Nephron (organoid): Measurements from ENCODE around the gene SYT1.

ENCODE experiments used
- H3K27ac Mint-ChIP-seq, 3 experiments: 2 replicates each; pipeline ENCODE4 v1.8.0; 2020; ENCODE audit warnings: mixed read lengths in 3 of 3, mild to moderate bottlenecking in 2 of 3, moderate library complexity in 1 of 3
- H3K27me3 Mint-ChIP-seq: 2 replicates; pipeline ENCODE4 v1.8.0; 2021; ENCODE audit warnings: low read depth, mild to moderate bottlenecking, moderate library complexity, mixed read lengths
- H3K36me3 Mint-ChIP-seq: 2 replicates; pipeline ENCODE4 v1.8.0; 2020; ENCODE audit warnings: low read depth, mixed read lengths
- H3K4me1 Mint-ChIP-seq: 2 replicates; pipeline ENCODE4 v1.8.0; 2020; ENCODE audit warnings: mixed read lengths
- H3K4me3 Mint-ChIP-seq, 3 experiments: 2 replicates each; pipeline ENCODE4 v1.8.0; 2020; ENCODE audit warnings: mild to moderate bottlenecking in 3 of 3, mixed read lengths in 3 of 3, moderate library complexity in 2 of 3
- H3K9me3 Mint-ChIP-seq: 2 replicates; pipeline ENCODE4 v1.8.0; 2020; ENCODE audit warnings: mixed read lengths
- CTCF ChIP-seq, 3 experiments: fragments of 200-600 bp; sonication (generic); IDR thresholded peaks; one replicate each; pipeline ENCODE4 v1.5.0; 2021; ENCODE audit warnings: antibody characterized with exemption in 3 of 3; ENCODE audit not compliant: unreplicated experiment in 3 of 3

SYT1 gene

DNA sequence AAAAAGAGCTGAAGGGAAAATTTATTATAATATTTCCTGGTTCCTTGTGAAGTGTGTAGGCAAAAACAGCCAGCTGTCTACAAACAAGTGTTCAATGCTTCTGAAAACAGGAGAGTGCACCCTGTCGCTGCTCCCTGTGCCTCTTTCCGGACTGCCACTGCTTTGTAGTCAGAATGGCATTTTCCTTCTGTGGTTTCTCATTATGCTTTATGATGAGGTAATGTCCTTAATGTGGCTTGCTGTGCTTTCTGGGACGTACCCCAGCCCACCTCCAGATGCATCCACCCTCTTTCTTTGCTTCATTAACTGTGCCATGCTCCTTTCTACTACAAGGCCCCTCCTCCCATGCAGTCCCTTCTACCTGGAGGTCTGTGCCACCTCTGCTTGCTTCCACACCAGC is 148.1 kb downstream of the SYT1 start:
- Mint-ChIP-seq H3K9me3 (peaks cover 3% of the 10 kb centered on the region), H3K36me3 (peaks cover 10% of the 10 kb centered on the region), H3K27me3 (no peaks in the 10 kb centered on the region), H3K4me3 (no peak overlapping the region), H3K4me1 (peaks cover 11% of the 10 kb centered on the region), H3K27ac (no peak overlapping the region)
- TF ChIP-seq CTCF (IDR thresholded peaks at IDR 0.05; ENCODE audit: unreplicated experiment in 3 of 3) = no peak

DNA sequence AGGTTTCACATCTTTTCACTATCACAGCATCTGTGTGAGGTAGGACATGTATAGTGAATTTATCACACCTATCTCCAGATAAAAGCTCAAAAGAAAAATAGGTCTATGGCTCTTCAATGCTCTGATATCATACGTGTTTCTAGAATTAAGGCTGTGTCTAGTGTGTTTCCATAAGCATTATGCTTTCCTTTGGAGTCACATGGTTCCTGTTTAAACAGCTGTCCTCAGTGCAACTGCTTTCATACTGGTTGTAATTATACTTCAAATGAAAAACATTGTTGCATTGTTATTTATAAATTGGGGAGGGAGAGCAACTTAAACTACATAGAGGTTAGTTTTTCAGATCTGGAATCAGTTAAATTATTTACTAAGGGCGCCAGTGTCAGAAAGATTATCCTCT is 151.6 kb downstream of the SYT1 start:
- H3K27me3 Mint-ChIP-seq = no peaks in the 10 kb centered on the region
- TF ChIP-seq CTCF (IDR thresholded peaks at IDR 0.05; ENCODE audit: unreplicated experiment in 3 of 3) = no peak
- peak overlapping the region; percentile 14 to 74 (median 55) for H3K27ac Mint-ChIP-seq
- H3K4me3 Mint-ChIP-seq = no peak overlapping the region
- peaks cover 11% of the 10 kb centered on the region for H3K4me1 Mint-ChIP-seq
- H3K36me3 Mint-ChIP-seq = peaks cover 8% of the 10 kb centered on the region
- peaks cover 5% of the 10 kb centered on the region for H3K9me3 Mint-ChIP-seq

DNA sequence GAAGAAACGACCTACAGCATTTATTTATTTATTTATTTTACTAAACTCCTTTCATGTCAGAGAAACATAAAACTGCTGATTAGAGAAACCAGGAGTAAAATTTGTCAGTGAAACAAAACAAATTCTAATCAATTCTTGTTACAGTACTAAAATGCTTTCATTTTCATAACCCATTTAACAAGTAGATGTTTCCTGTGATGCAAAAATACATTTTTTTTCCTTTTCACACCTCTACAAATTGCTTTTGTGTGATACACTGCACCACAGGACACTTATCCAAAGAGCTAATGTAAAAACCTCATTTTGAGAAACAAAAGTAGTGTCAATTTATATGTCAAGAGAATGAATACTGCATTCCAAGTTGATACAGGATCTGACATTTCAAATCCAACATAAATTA is 155.1 kb downstream of the SYT1 start:
- peaks cover 5% of the 10 kb centered on the region for H3K9me3 Mint-ChIP-seq
- H3K4me3 Mint-ChIP-seq = no peak overlapping the region
- no peaks in the 10 kb centered on the region for H3K27me3 Mint-ChIP-seq
- H3K27ac Mint-ChIP-seq = no peak overlapping the region
- H3K36me3 Mint-ChIP-seq = peaks cover 8% of the 10 kb centered on the region
- peaks cover 11% of the 10 kb centered on the region for H3K4me1 Mint-ChIP-seq
- no peak for TF ChIP-seq CTCF (IDR thresholded peaks at IDR 0.05; ENCODE audit: unreplicated experiment in 3 of 3)

- Mint-ChIP-seq H3K36me3 (peaks cover 8% of the 10 kb centered on the region), H3K4me3 (no peak overlapping the region), H3K27ac (no peak overlapping the region), H3K27me3 (no peaks in the 10 kb centered on the region), H3K9me3 (peaks cover 5% of the 10 kb centered on the region), H3K4me1 (peaks cover 11% of the 10 kb centered on the region)
- TF ChIP-seq CTCF (IDR thresholded peaks at IDR 0.05; ENCODE audit: unreplicated experiment in 3 of 3) = no peak
Measured at GRCh38 chr12:79020106-79020505, 155.5 kb downstream of the SYT1 start.

DNA sequence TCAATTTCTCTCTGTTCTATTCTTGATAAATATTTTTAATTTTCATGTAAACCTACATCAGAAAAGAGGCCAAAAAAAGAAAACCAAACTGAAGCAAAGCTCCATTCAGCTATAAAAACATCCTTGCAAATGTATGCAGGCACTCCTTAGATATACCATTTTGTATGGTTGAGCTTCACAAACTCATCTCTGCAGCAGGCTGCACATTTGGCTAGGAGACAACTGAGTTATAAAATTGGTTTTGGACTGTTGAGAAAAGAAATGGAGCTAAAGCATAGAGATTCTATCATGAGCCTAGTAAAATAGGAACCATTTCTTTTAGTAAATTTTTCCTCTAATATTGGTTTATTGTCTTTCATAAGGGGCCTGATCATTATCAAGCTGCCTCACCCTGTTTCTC is 156.4 kb downstream of the SYT1 start:
- Mint-ChIP-seq H3K9me3 (peaks cover 5% of the 10 kb centered on the region), H3K27ac (no peak overlapping the region), H3K27me3 (no peaks in the 10 kb centered on the region), H3K4me1 (peaks cover 5% of the 10 kb centered on the region), H3K4me3 (no peak overlapping the region), H3K36me3 (peaks cover 8% of the 10 kb centered on the region)
- no peak for TF ChIP-seq CTCF (IDR thresholded peaks at IDR 0.05; ENCODE audit: unreplicated experiment in 3 of 3)

- H3K4me3 Mint-ChIP-seq = no peak overlapping the region
- no peak for TF ChIP-seq CTCF (IDR thresholded peaks at IDR 0.05; ENCODE audit: unreplicated experiment in 3 of 3)
- H3K27me3 Mint-ChIP-seq = no peaks in the 10 kb centered on the region
- H3K36me3 Mint-ChIP-seq = no peaks in the 10 kb centered on the region
- H3K4me1 Mint-ChIP-seq = no peaks in the 10 kb centered on the region
- H3K9me3 Mint-ChIP-seq = no peaks in the 10 kb centered on the region
- H3K27ac Mint-ChIP-seq = no peak overlapping the region
Measured at GRCh38 chr12:79023261-79023660, 158.7 kb downstream of the SYT1 start.
